ENCODE results near the gene FAM168A. TPM values are rescaled to one million over a fixed set of nuclear protein-coding genes. Genes with fewer than 3 reads are reported as not detected.
"Not testable (repeated sequence)": the region's sequence is repeated elsewhere in the genome, so short reads cannot be mapped to it uniquely, and the experiment has no call there.

The FAM168A gene
- total RNA-seq, 1 experiment from 2014 or later: 13.8 TPM

GRCh38 chr11:73439002-73439843 lies 158.7 kb downstream of the FAM168A start:
- intact Hi-C loops (cut with micrococcal nuclease): no loop called here
- no peak for DNase-seq (ENCODE audit: unreplicated experiment)
- Mint-ChIP-seq H3K36me3 (ENCODE audit: insufficient read depth, unreplicated experiment) (no peaks in the 10 kb centered on the region), H3K4me3 (ENCODE audit: unreplicated experiment) (no peak overlapping the region), H3K27ac (ENCODE audit: low read depth, unreplicated experiment) (no peak overlapping the region), H3K27me3 (ENCODE audit: insufficient read depth, unreplicated experiment) (no peaks in the 10 kb centered on the region), H3K4me1 (ENCODE audit: insufficient read depth, unreplicated experiment) (no peaks in the 10 kb centered on the region), H3K9me3 (ENCODE audit: unreplicated experiment) (no peaks in the 10 kb centered on the region)
- BruUV-seq (replicated peaks): no TSS peak
- ChIA-PET POLR2A (interaction anchor here (0.7 kb wide), 1 partner anchor 35 kb away, joined by 3 read pairs; no protein-coding TSS in a partner anchor), CTCF (interaction anchor here (0.8 kb wide), 1 partner anchor 15 kb away, joined by 4 read pairs; no protein-coding TSS in a partner anchor)
- no peak for TF ChIP-seq CTCF (IDR thresholded peaks at IDR 0.05; ENCODE audit: unreplicated experiment)

- DNase-seq (ENCODE audit: unreplicated experiment); H3K9me3 Mint-ChIP-seq (ENCODE audit: unreplicated experiment); H3K36me3 Mint-ChIP-seq (ENCODE audit: insufficient read depth, unreplicated experiment); H3K27ac Mint-ChIP-seq (ENCODE audit: low read depth, unreplicated experiment); H3K4me3 Mint-ChIP-seq (ENCODE audit: unreplicated experiment); intact Hi-C loops (cut with micrococcal nuclease); BruUV-seq (replicated peaks); H3K27me3 Mint-ChIP-seq (ENCODE audit: insufficient read depth, unreplicated experiment); POLR2A ChIA-PET; H3K4me1 Mint-ChIP-seq (ENCODE audit: insufficient read depth, unreplicated experiment): not testable (repeated sequence)
- CTCF ChIA-PET: interaction anchor here (0.6 to 1.5 kb wide), 2 partner anchors 85 to 193 kb away, joined by 3 read pairs; no protein-coding TSS in a partner anchor
Measured at GRCh38 chr11:73436859-73437258, 161.1 kb downstream of the FAM168A start.

- ChIA-PET POLR2A (interaction anchor here (1.3 kb wide), 1 partner anchor 12 kb away, joined by 3 read pairs; no protein-coding TSS in a partner anchor), CTCF (interaction anchor here (0.8 kb wide), 1 partner anchor 10 kb away, joined by 3 read pairs; no protein-coding TSS in a partner anchor)
- H3K36me3 Mint-ChIP-seq (ENCODE audit: insufficient read depth, unreplicated experiment): peaks cover 11% of the 10 kb centered on the region
- no peaks in the 10 kb centered on the region for H3K4me1 Mint-ChIP-seq (ENCODE audit: insufficient read depth, unreplicated experiment)
- no peak for TF ChIP-seq CTCF (IDR thresholded peaks at IDR 0.05; ENCODE audit: unreplicated experiment)
- no peak for DNase-seq (ENCODE audit: unreplicated experiment)
- no peak overlapping the region for H3K4me3 Mint-ChIP-seq (ENCODE audit: unreplicated experiment)
- intact Hi-C loops (cut with micrococcal nuclease): no loop called here
- H3K27me3 Mint-ChIP-seq (ENCODE audit: insufficient read depth, unreplicated experiment): no peaks in the 10 kb centered on the region
- H3K9me3 Mint-ChIP-seq (ENCODE audit: unreplicated experiment): no peaks in the 10 kb centered on the region
- no peak overlapping the region for H3K27ac Mint-ChIP-seq (ENCODE audit: low read depth, unreplicated experiment)
- no TSS peak for BruUV-seq (replicated peaks)
Measured at GRCh38 chr11:73431396-73431795, 166.5 kb downstream of the FAM168A start.

GRCh38 chr11:73430326-73430725 lies 167.6 kb downstream of the FAM168A start:
- no peak for DNase-seq (ENCODE audit: unreplicated experiment)
- Mint-ChIP-seq H3K27me3 (ENCODE audit: insufficient read depth, unreplicated experiment) (no peaks in the 10 kb centered on the region), H3K9me3 (ENCODE audit: unreplicated experiment) (no peaks in the 10 kb centered on the region), H3K27ac (ENCODE audit: low read depth, unreplicated experiment) (no peak overlapping the region), H3K36me3 (ENCODE audit: insufficient read depth, unreplicated experiment) (peaks cover 11% of the 10 kb centered on the region), H3K4me1 (ENCODE audit: insufficient read depth, unreplicated experiment) (no peaks in the 10 kb centered on the region), H3K4me3 (ENCODE audit: unreplicated experiment) (no peak overlapping the region)
- intact Hi-C loops (cut with micrococcal nuclease): no loop called here
- no peak for TF ChIP-seq CTCF (IDR thresholded peaks at IDR 0.05; ENCODE audit: unreplicated experiment)
- BruUV-seq (replicated peaks): no TSS peak
- ChIA-PET POLR2A (no interaction called here), CTCF (no interaction called here)

Data from MCF 10A (cell line).